A549 (cell line): ENCODE data around the gene ABCA4. TPM values are rescaled to one million over a fixed set of nuclear protein-coding genes. Genes with fewer than 3 reads are reported as not detected.

Experiments used
- ATAC-seq, 2 experiments: fragments of 200-7000 bp in 1 of 2; fragments of >200 bp in 1 of 2; cut with Nextera tagmentation in 1 of 2; cut with Tn5 transposase in 1 of 2; 3 replicates each; pipeline versions ENCODE4 v1.8.0 to v1.9.1; 2018 to 2020; ENCODE audit warnings: mild to moderate bottlenecking in 1 of 2, moderate library complexity in 1 of 2
- CTCF ChIA-PET: fragments of 300-600 bp; sonication (Branson Sonifier 250); formaldehyde crosslinking; extraction: SDS; loops from one replicate; lab custom pipeline; 2021; ENCODE audit warnings: antibody characterized with exemption, inconsistent platforms; lab: Yijun Ruan, JAX
- POLR2A ChIA-PET: fragments of 350-600 bp; formaldehyde crosslinking; extraction: SDS; loops from one replicate; lab custom pipeline; 2021; ENCODE audit warnings: antibody characterized with exemption, inconsistent platforms; lab: Yijun Ruan, JAX
- DNase-seq, 2 experiments: peaks; one replicate each; pipeline versions ENCODE4 v3.0.0 to v3.0.0-alpha.2; 2011 to 2016; ENCODE audit warnings: low read depth in 1 of 2, low spot score in 1 of 2
- FAIRE-seq: peaks from 2 replicates; lab custom pipeline; 2011; peaks lifted over from hg19 to GRCh38; lab: Jason Lieb, UNC
- H3K27ac ChIP-seq, 2 experiments: fragments of >200 bp; sonication (Bioruptor Twin); formaldehyde crosslinking; 3 replicates each; pipeline ENCODE4 v1.5.1; 2016 to 2017
- H3K4me1 ChIP-seq: fragments of >200 bp; sonication (Bioruptor Twin); formaldehyde crosslinking; 3 replicates; pipeline ENCODE4 v1.6.1; 2016
- H3K4me2 ChIP-seq: fragments of >200 bp; sonication (Bioruptor Twin); formaldehyde crosslinking; 3 replicates; pipeline ENCODE4 v1.6.1; 2016
- H3K4me3 ChIP-seq: fragments of >200 bp; sonication (Bioruptor Twin); formaldehyde crosslinking; 3 replicates; pipeline ENCODE4 v1.5.1; 2016
- H3K9me3 ChIP-seq: fragments of >200 bp; sonication (Bioruptor Twin); formaldehyde crosslinking; 3 replicates; pipeline ENCODE4 v1.6.1; 2016
- BCL3 ChIP-seq: fragments of >200 bp; sonication (Bioruptor Twin); formaldehyde crosslinking; IDR thresholded peaks from 3 replicates; pipeline ENCODE4 v1.6.1; 2016
- BHLHE40 ChIP-seq: IDR thresholded peaks from 2 replicates; pipeline ENCODE4 v1.6.1; 2012; ENCODE audit warnings: low read depth, low read length, inconsistent platforms
- CBX8 ChIP-seq: fragments of 200-600 bp; sonication (generic); IDR thresholded peaks from 2 replicates; pipeline ENCODE4 v1.6.1; 2016
- CHD4 ChIP-seq: fragments of 200-600 bp; sonication (generic); IDR thresholded peaks from 2 replicates; pipeline ENCODE4 v1.6.1; 2016; ENCODE audit warnings: antibody characterized with exemption, mild to moderate bottlenecking, borderline replicate concordance
- E2F6 ChIP-seq: IDR thresholded peaks from 2 replicates; pipeline ENCODE4 v1.6.1; 2012; ENCODE audit warnings: low read depth, borderline replicate concordance
- EHF ChIP-seq: fragments of 250-450 bp; sonication (Bioruptor Pico); IDR thresholded peaks from 2 replicates; pipeline ENCODE4 v1.5.0; 2020; ENCODE audit warnings: mild to moderate bottlenecking
- ELK1 ChIP-seq: fragments of 150-350 bp; IDR thresholded peaks from 2 replicates; pipeline ENCODE4 v1.6.1; 2014; ENCODE audit warnings: low read depth, mild to moderate bottlenecking, low read length
- ESRRA ChIP-seq: fragments of 150-350 bp; IDR thresholded peaks from 2 replicates; pipeline ENCODE4 v1.6.1; 2014; ENCODE audit warnings: mild to moderate bottlenecking, low read length, borderline replicate concordance
- FOSB ChIP-seq: fragments of 250-450 bp; sonication (Bioruptor Pico); IDR thresholded peaks from 2 replicates; pipeline ENCODE4 v1.5.0; 2020; ENCODE audit warnings: mild to moderate bottlenecking, moderate library complexity
- FOSL2 ChIP-seq, 2 experiments: fragments of 450-650 bp in 1 of 2; fragments of >200 bp in 1 of 2; sonication (Bioruptor Twin) in 1 of 2; formaldehyde crosslinking; IDR thresholded peaks; 2 replicates each; pipeline versions ENCODE4 v1.5.0 to v1.6.1; 2016 to 2020; ENCODE audit warnings: mild to moderate bottlenecking in 1 of 2, moderate library complexity in 1 of 2
- FOXS1 ChIP-seq: fragments of 250-450 bp; sonication (Bioruptor Pico); IDR thresholded peaks from 2 replicates; pipeline ENCODE4 v1.5.0; 2020; ENCODE audit warnings: mild to moderate bottlenecking, moderate library complexity
- HDAC2 ChIP-seq: fragments of 200-600 bp; sonication (generic); IDR thresholded peaks from 2 replicates; pipeline ENCODE4 v1.6.1; 2016
- HMGXB4 ChIP-seq: fragments of 250-450 bp; sonication (Bioruptor Pico); IDR thresholded peaks from 2 replicates; pipeline ENCODE4 v1.5.0; 2021; ENCODE audit warnings: mild to moderate bottlenecking, moderate library complexity, borderline replicate concordance
- HOXB13 ChIP-seq: fragments of 250-450 bp; sonication (Bioruptor Pico); IDR thresholded peaks from 2 replicates; pipeline ENCODE4 v1.5.0; 2020; ENCODE audit warnings: low read depth, mild to moderate bottlenecking, moderate library complexity
- JUN ChIP-seq, 2 experiments: fragments of >200 bp; sonication (Bioruptor Twin); formaldehyde crosslinking; IDR thresholded peaks; 2 replicates in 1 of 2; 3 replicates in 1 of 2; pipeline ENCODE4 v1.6.1; 2016 to 2017
- KDM1A ChIP-seq: fragments of 200-600 bp; sonication (generic); IDR thresholded peaks from 2 replicates; pipeline ENCODE4 v1.6.1; 2016; ENCODE audit warnings: low read depth, mild to moderate bottlenecking
- MAX ChIP-seq: IDR thresholded peaks from 2 replicates; pipeline ENCODE4 v1.6.1; 2012
- MAZ ChIP-seq: fragments of 150-350 bp; IDR thresholded peaks from 2 replicates; pipeline ENCODE4 v1.6.1; 2014; ENCODE audit warnings: antibody characterized with exemption, low read depth, low read length, borderline replicate concordance
- NFE2L2 ChIP-seq: fragments of 150-350 bp; conservative IDR thresholded peaks from 2 replicates; pipeline ENCODE4 v1.6.1; 2014; ENCODE audit warnings: low read length
- NPAS2 ChIP-seq: fragments of 250-450 bp; sonication (Bioruptor Pico); IDR thresholded peaks from 2 replicates; pipeline ENCODE4 v1.8.0; 2022; ENCODE audit warnings: mild to moderate bottlenecking, moderate library complexity, borderline replicate concordance
- PHF8 ChIP-seq: fragments of 200-600 bp; sonication (generic); IDR thresholded peaks from 2 replicates; pipeline ENCODE4 v1.6.1; 2016; ENCODE audit warnings: low read depth, mild to moderate bottlenecking, antibody characterized with exemption, moderate library complexity, borderline replicate concordance
- POLR2AphosphoS2 ChIP-seq: conservative IDR thresholded peaks from 2 replicates; pipeline ENCODE4 v1.6.1; 2012; ENCODE audit warnings: low read length, improper control_type of control experiment, inconsistent platforms
- RAD21 ChIP-seq, 2 experiments: fragments of >200 bp in 1 of 2; sonication (Bioruptor Twin) in 1 of 2; formaldehyde crosslinking in 1 of 2; IDR thresholded peaks in 1 of 2; conservative IDR thresholded peaks in 1 of 2; 2 replicates in 1 of 2; 3 replicates in 1 of 2; pipeline ENCODE4 v1.6.1; 2012 to 2018; ENCODE audit warnings: inconsistent platforms in 1 of 2
- RCOR1 ChIP-seq: fragments of 150-350 bp; IDR thresholded peaks from 2 replicates; pipeline ENCODE4 v1.6.1; 2014; ENCODE audit warnings: antibody characterized with exemption, low read length, low read depth
- REST ChIP-seq: fragments of 200-600 bp; sonication (generic); IDR thresholded peaks from 2 replicates; pipeline ENCODE4 v1.6.1; 2016; ENCODE audit warnings: antibody characterized with exemption, mild to moderate bottlenecking, moderate library complexity
- RFX5 ChIP-seq: fragments of 450-650 bp; IDR thresholded peaks from 2 replicates; pipeline ENCODE4 v1.7.1; 2014; ENCODE audit warnings: antibody characterized with exemption, mild to moderate bottlenecking, moderate library complexity
- RNF2 ChIP-seq: fragments of 200-600 bp; sonication (generic); IDR thresholded peaks from 2 replicates; pipeline ENCODE4 v1.6.1; 2016; ENCODE audit warnings: low read depth, mild to moderate bottlenecking, antibody characterized with exemption, moderate library complexity, borderline replicate concordance
- SREBF2 ChIP-seq: fragments of 450-650 bp; IDR thresholded peaks from 2 replicates; pipeline ENCODE4 v1.6.1; 2014; ENCODE audit warnings: mild to moderate bottlenecking, moderate library complexity
- ZC3H11A ChIP-seq: fragments of 450-650 bp; IDR thresholded peaks from 2 replicates; pipeline ENCODE4 v1.6.1; 2014; ENCODE audit warnings: antibody characterized with exemption, mild to moderate bottlenecking
- ZFP36 ChIP-seq: fragments of 450-650 bp; IDR thresholded peaks from 2 replicates; pipeline ENCODE4 v1.6.1; 2014; ENCODE audit warnings: borderline replicate concordance; ENCODE audit not compliant: partially characterized antibody
- WGBS: methylation state at CpG from one replicate; pipeline ENCODE4 v1.1.6; 2017; ENCODE audit errors: missing lambda C conversion rate; 5-methylcytosine and 5-hydroxymethylcytosine counted together
- polyA plus RNA-seq, 4 experiments: library from polyadenylated mRNA; depleted of rRNA in 3 of 4; stranded (reverse); fragments of >200 nt; fragmentation: RNase III in 1 of 4; extraction: RNeasy Plus Mini Kit Qiagen cat#74134 plus additional on column Dnase treatment in 1 of 4; gene quantifications; 2 replicates in 3 of 4; 3 replicates in 1 of 4; pipeline ENCODE4 v1.2.3, GENCODE V29; 2011 to 2017

ABCA4 gene
- polyA plus RNA-seq, 2 of the 4 experiments (the other 2 are of a cell fraction) = 0.05 to 0.23 TPM

GRCh38 chr1:94061513-94062443 lies 59.2 kb downstream of the ABCA4 start:
- DNase-seq (peak; percentile 67 to 87), ATAC-seq (peak; percentile 93 to 97), FAIRE-seq (no peak)
- 0% methylated on average over 2 of the region's 5 CpGs for WGBS
- no peak overlapping the region for H3K4me3 ChIP-seq
- H3K4me1 ChIP-seq = peaks cover 21% of the 10 kb centered on the region
- no peaks in the 10 kb centered on the region for H3K9me3 ChIP-seq
- peak overlapping the region; percentile 72 to 78 for H3K27ac ChIP-seq
- ChIA-PET CTCF (interaction anchor here (0.6 to 9.5 kb wide), 33 partner anchors 9 to 745 kb away, joined by 3 to 284 read pairs (median 4); partner anchors contain the start of gene ARHGAP29), POLR2A (interaction anchor here (0.8 to 3.1 kb wide), 3 partner anchors 16 to 356 kb away, joined by 3 to 26 read pairs (median 3); partner anchors contain the start of gene ARHGAP29)
- H3K4me2 ChIP-seq = peak overlapping the region; percentile 59
- TF ChIP-seq ELK1 = no peak
- no peak for TF ChIP-seq HDAC2
- no peak for TF ChIP-seq MAX
- no peak for TF ChIP-seq RCOR1
- no peak for TF ChIP-seq BHLHE40
- TF ChIP-seq CHD4 = no peak
- no peak for TF ChIP-seq CBX8
- 0 out of 5 replicates have a peak, but pooled peaks of 1 of the 2 experiments have one; percentile 13 for TF ChIP-seq JUN (IDR thresholded peaks at IDR 0.05)
- no peak for TF ChIP-seq ZFP36
- TF ChIP-seq EHF (CRISPR knock-in tag) = no peak
- TF ChIP-seq E2F6 = no peak
- TF ChIP-seq RAD21 (conservative IDR thresholded peaks at IDR 0.05 in 1 of 2, IDR thresholded peaks at IDR 0.05 in 1 of 2) = peak; percentile 91 to 93
- TF ChIP-seq REST = no peak
- TF ChIP-seq RNF2 = no peak
- no peak for TF ChIP-seq POLR2AphosphoS2
- no peak for TF ChIP-seq FOSL2 (IDR thresholded peaks at IDR 0.05)
- TF ChIP-seq FOSL2 (CRISPR knock-in tag; IDR thresholded peaks at IDR 0.05) = no peak
- no peak for TF ChIP-seq PHF8
- TF ChIP-seq RFX5 = no peak
- no peak for TF ChIP-seq HMGXB4
- no peak for TF ChIP-seq HOXB13 (CRISPR knock-in tag)
- TF ChIP-seq NPAS2 = no peak
- TF ChIP-seq FOXS1 (CRISPR knock-in tag) = no peak
- no peak for TF ChIP-seq SREBF2
- no peak for TF ChIP-seq BCL3
- no peak for TF ChIP-seq KDM1A
- TF ChIP-seq MAZ = no peak
- TF ChIP-seq ESRRA = no peak
- no peak for TF ChIP-seq ZC3H11A
- no peak for TF ChIP-seq NFE2L2
- TF ChIP-seq FOSB = no peak
